ENCODE results near the gene GPX1. TPM values are rescaled to one million over a fixed set of nuclear protein-coding genes. Genes with fewer than 3 reads are reported as not detected.

GPX1 gene
- 330 and 468 TPM in 2 replicates for total RNA-seq

DNA sequence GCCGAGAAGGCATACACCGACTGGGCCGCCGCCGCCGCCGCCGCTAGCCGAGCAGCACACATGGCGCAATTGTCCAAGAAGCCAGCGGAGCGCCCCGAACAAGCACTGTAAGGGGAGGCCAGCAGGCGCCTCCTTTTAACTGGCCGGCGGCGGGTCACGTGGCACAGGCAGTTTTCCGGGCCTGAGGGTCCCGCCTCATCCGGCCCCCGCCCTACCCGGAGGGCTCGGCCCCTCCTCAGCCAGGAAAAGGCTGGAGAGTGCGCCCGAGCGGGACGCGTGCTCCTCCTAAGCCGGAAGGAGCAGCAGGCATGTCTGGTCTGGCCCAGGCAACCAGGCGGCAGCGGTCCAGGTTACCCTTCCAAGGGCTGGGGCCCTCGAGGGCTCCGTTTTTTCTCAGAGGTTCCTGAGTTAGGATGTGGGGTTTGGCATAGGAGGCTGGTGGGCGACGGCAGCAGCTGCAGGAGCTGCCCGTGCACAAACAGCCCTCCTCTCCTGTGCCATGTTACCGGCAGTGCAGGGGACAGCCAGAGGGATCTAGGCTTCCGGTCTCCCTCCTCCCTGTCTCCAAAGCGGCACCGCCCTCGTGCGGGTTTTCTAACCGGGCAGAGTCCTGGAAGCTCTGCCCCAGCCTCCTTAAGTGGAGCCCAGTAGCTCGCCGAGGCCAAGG, at the start of gene GPX1:
GPX1 (minus strand) TSS at position 137 of the 667 bp plus-strand sequence; CDS start at position 62, 75 bp downstream.

GRCh38 chr3:49339941-49340800, 18.0 kb downstream of the GPX1 start, which contains the start of gene USP4:
Gene USP4, minus strand, starts transcription at chr3:49340053. Its CDS starts 29 bp downstream, at chr3:49340024.

Other genes starting within 250 kb of the GPX1 start
- gene USP19, start 237.5 kb downstream of the GPX1 start, total RNA-seq: 34.4 and 43.7 TPM in 2 replicates
- 330 and 659 TPM in 2 replicates for gene LAMB2, start 225.3 kb downstream of the GPX1 start, total RNA-seq
- gene CCDC71, start 192.0 kb downstream of the GPX1 start, total RNA-seq: 15.2 and 18.6 TPM in 2 replicates
- gene KLHDC8B, start 186.8 kb downstream of the GPX1 start, total RNA-seq: 29.3 and 31.9 TPM in 2 replicates
- gene C3orf62, start 81.1 kb downstream of the GPX1 start, total RNA-seq: 0.81 and 2.0 TPM in 2 replicates
- 26.7 and 33.3 TPM in 2 replicates for gene USP4, start 18.3 kb downstream of the GPX1 start, total RNA-seq
- gene RHOA, start 53.6 kb upstream of the GPX1 start, total RNA-seq: 507 and 573 TPM in 2 replicates
- gene TCTA, start 54.1 kb upstream of the GPX1 start, total RNA-seq: 12.8 and 13.5 TPM in 2 replicates
- 0.27 and 1.2 TPM in 2 replicates for gene AMT, start 64.1 kb upstream of the GPX1 start, total RNA-seq
- 5.7 and 6.2 TPM in 2 replicates for gene NICN1, start 71.0 kb upstream of the GPX1 start, total RNA-seq
- gene DAG1, start 111.9 kb upstream of the GPX1 start, total RNA-seq: 23.4 and 32.8 TPM in 2 replicates
- gene BSN, start 196.1 kb upstream of the GPX1 start, total RNA-seq: under 0.01 and 0.09 TPM in 2 replicates